WTC11 (cell line): Measurements from ENCODE around the gene KCNQ2.

Source experiments
- E2F4 ChIP-seq: sonication (generic); formaldehyde crosslinking; IDR thresholded peaks from 2 replicates; pipeline ENCODE4 v1.8.1; 2022; ENCODE audit warnings: low read depth, mild to moderate bottlenecking, moderate library complexity, missing genetic modification reagents, borderline replicate concordance
- JUN ChIP-seq: sonication (generic); formaldehyde crosslinking; IDR thresholded peaks from 2 replicates; pipeline ENCODE4 v1.8.0; 2023; ENCODE audit warnings: mild to moderate bottlenecking, missing genetic modification reagents

GRCh38 chr20:63488315-63489251 lies 16.1 kb upstream of the KCNQ2 start:
- TF ChIP-seq E2F4 (CRISPR knock-in tag) (no peak), JUN (no peak)
